Fibroblast of skin of right quadriceps (primary cell): ENCODE measurements around the gene RCOR2.
"Not testable (repeated sequence)": the region's sequence is repeated elsewhere in the genome, so short reads cannot be mapped to it uniquely, and the experiment has no call there.

Experiments used
- DNase-seq: peaks from one replicate; pipeline ENCODE4 v3.0.0-alpha.2; 2013

RCOR2 gene

GRCh38 chr11:63916837-63917691 lies at the start of gene RCOR2:
TSS of gene RCOR2 (minus strand) at chr11:63917164. CDS start at chr11:63916456, 708 bp downstream.
- peak; percentile 87 for DNase-seq

DNA sequence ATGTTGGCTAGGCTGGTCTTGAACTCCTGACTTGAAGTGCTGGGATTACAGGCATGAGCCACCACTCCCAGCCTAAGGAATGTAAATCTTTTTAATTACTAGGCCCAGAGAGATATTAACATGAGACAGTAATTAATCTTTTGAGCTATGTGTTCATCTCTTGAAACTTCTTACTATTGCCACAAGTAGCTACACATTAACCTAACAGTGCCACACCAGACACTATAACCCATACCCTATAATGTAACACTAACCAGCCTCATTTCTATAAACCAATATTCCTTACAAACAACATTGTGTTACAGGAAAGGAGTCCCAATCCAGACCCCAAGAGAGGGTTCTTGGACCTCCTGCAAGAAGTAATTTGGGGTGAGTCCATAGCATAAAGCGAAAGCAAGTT lies 49.5 kb upstream of the RCOR2 start:
- no peak for DNase-seq

DNA sequence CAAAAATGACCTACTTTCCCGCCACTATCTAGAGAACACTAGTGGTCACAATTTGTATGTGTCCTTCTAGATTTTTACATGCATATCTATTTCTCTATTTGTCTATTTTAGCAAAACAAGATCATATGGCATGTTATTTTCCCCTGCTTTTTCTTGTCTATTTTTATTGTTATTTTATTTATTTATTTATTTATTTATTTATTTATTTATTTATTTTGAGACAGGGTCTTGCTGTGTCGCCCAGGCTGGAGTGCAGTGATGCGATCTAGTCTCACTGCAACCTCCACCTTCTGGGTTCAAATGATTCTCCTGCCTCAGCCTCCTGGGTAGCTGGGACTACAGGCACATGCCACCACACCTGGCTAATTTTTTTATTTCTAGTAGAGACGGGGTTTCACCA lies 46.9 kb upstream of the RCOR2 start:
- not testable (repeated sequence) for DNase-seq

DNA sequence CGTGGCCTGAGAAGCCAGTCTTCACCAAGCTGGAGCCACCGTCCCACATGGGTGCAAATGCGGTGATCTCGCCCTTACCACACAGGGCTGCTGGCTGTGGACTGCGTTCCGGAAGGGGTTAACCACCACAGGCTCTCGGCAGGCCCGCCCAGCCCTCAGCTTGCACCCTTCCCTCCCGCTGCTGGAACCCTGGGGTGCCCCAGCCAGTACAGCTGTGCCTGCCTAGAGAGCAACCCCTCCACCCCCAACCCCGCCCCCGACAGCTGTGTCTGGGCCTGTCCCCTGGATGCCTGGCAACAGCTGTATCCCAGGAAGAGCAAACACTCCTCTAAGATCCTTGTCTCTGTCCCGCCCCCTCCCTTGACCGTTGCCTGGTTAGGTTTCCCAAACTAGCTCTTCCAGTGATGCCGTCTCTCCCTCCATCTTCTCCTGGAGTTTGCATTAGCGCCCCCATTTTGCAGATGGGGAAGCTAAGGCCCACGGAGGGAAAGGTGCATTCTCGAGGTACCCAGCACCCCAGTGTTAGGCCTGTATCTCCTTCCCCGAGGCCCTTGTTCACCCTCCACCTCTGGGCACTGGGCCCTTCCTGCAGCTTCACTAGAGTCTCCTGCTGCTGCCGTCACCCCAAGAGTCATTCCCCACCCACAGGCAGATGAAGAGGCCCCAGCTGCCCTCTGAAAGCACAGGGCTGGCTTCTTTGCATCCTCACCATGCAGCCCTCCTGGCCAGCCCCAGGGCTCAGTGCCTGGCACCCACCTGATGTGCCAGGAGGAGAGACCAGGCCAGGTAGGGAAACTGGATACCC lies 44.8 kb upstream of the RCOR2 start:
- peak; percentile 30 for DNase-seq

DNA sequence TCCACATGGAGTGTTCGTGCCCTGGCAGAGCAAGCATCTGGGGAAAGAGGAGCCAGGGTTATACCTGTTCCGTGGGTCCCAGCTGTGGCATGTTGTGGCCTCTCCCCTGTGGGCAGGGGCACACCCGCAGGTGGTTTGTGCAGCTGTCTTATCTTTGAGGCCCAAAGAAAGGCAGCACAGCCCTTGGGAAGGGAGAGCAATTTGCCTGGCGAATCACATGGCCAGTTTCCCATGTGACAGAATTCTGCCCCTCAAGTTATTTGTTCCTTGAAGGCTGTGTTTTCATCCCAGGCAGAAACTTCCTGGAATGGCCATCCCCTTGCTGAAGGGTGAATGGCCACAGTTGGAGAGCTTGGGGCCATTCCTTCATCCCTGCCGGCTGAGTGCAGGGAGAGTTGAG lies 41.0 kb upstream of the RCOR2 start:
- DNase-seq = no peak

DNA sequence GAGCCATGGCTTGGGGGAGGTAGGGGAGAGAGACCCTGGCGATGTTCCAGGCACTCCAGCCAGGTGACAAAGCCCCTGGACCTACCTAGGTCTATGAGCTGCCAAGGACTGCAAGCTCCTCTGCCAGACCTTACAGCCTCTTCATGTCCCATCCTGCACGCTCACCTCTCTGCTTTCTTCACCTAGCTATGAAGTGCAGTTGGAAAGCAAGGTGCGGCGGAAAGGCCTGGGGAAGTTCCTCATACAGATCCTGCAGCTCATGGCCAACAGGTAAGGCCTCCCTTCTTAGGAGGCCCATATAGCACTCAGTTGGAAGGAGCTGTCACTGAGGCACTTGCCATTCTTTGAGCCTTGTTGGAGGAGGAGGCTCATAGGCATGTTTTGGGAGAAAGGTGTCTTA lies 35.6 kb upstream of the RCOR2 start:
- no peak for DNase-seq

- no peak for DNase-seq
Observed at GRCh38 chr11:63951779-63952536, 35.0 kb upstream of the RCOR2 start.

GRCh38 chr11:63945477-63946163 lies 28.7 kb upstream of the RCOR2 start:
- DNase-seq = peak; percentile 68

GRCh38 chr11:63944987-63945386 lies 28.0 kb upstream of the RCOR2 start:
- no peak for DNase-seq

GRCh38 chr11:63942803-63943202 lies 25.8 kb upstream of the RCOR2 start:
- DNase-seq = no peak

DNA sequence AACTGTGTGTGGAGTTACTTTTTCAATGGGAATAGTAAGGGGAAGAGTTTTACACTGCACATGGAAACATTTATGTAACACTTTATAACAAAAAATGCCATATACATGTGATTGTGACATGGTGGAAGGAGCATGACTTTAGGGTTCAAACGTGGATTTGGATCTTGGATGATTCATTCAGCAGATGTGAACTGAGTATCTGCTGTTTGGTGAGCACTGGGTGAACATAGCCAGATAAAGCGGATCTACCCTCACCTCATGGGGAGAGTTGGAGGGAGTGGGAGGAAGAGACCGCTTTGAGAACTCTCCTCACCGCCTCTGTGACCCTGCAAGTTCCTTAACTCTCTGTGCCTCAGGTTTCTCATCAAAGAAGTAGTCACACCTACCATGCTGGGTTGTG lies 24.9 kb upstream of the RCOR2 start:
- no peak for DNase-seq

DNA sequence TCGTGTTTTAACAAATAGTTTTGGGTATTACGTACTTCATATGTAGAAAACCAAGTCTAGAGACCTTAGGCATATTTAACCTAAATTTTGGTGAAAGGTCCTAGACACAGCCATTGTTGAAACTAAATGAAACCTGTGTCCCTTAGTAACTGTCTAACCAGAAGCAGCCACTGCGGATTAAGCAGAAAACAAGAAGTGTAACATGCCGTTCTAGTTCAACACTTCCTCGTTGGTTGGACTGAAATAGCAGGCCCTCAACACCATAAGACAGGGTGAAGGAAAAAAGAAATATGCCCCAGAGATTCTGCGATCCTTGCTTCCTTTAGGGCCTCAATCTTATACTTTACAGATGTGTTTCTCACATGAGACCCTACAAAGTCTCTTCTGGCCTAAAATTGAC lies 23.8 kb upstream of the RCOR2 start:
- no peak for DNase-seq

GRCh38 chr11:63939397-63939891 lies 22.5 kb upstream of the RCOR2 start:
- no peak for DNase-seq

GRCh38 chr11:63938479-63939396 lies 21.8 kb upstream of the RCOR2 start, which contains the start of gene NAA40:
TSS of gene NAA40 (plus strand) at chr11:63939002. CDS start at chr11:63939097, 95 bp downstream.
- peak; percentile 95 for DNase-seq

GRCh38 chr11:63937713-63938478 lies 20.9 kb upstream of the RCOR2 start:
- no peak for DNase-seq

GRCh38 chr11:63933459-63933858 lies 16.5 kb upstream of the RCOR2 start:
- no peak for DNase-seq

GRCh38 chr11:63931876-63932275 lies 14.9 kb upstream of the RCOR2 start:
- DNase-seq = no peak

GRCh38 chr11:63931045-63931444 lies 14.1 kb upstream of the RCOR2 start:
- no peak for DNase-seq

- no peak for DNase-seq
Observed at GRCh38 chr11:63929616-63930015, 12.7 kb upstream of the RCOR2 start.

- no peak for DNase-seq
Observed at GRCh38 chr11:63923319-63923718, 6.4 kb upstream of the RCOR2 start.
